Measurements from ENCODE around the gene RPS27L. TPM values are rescaled to one million over a fixed set of nuclear protein-coding genes. Genes with fewer than 3 reads are reported as not detected.
A peak's percentile ranks its signal among the peaks of the same experiment; 100 is the strongest.

RPS27L gene
- total and polyA plus RNA-seq, 2 of the 8 experiments (the other 6 are each of a cell fraction or from before 2014, with no cell fraction given): 115 to 143 TPM

GRCh38 chr15:63155486-63155885 is 1.8 kb downstream of the RPS27L start:
- no peak overlapping the region for H2BK15ac ChIP-seq (ENCODE audit: low read length)
- no peaks in the 10 kb centered on the region for H3K27me3 ChIP-seq (replicated peaks in 1 of 4; ENCODE audit: control insufficient read depth in 3 of 4, extremely low read depth in 1 of 4, insufficient read depth in 3 of 4, low read length in 3 of 4)
- WGBS, 2 experiments (ENCODE audit: extremely low coverage in 1 of 2, insufficient coverage in 1 of 2, insufficient read length in 1 of 2, insufficient replicate concordance in 2 of 2, low coverage in 1 of 2, low lambda C conversion rate in 2 of 2, missing lambda C conversion rate in 1 of 2): 87% methylated on average over 3 of the region's 3 CpGs; no CpG with 5 or more reads in 1 of the 2 experiments
- H3K4ac ChIP-seq (replicated peaks; ENCODE audit: insufficient read length, low read depth, low read length): no peak overlapping the region
- no peak overlapping the region for H3K27ac ChIP-seq (ENCODE audit: low read depth, low read length)
- no peak overlapping the region for H2BK12ac ChIP-seq (ENCODE audit: low read depth, low read length)
- H4K91ac ChIP-seq (replicated peaks; ENCODE audit: insufficient read length, low read length): no peak overlapping the region
- H3K9ac ChIP-seq (replicated peaks in 1 of 4; ENCODE audit: extremely low read depth in 1 of 4, low read depth in 3 of 4, low read length in 3 of 4): no peak overlapping the region
- peaks cover 0 to 40% (median 10%) of the 10 kb centered on the region in 4 experiments; a peak in 5 of 8 replicates for H3K36me3 ChIP-seq (ENCODE audit: control insufficient read depth in 2 of 4, insufficient read depth in 4 of 4, low read length in 3 of 4)
- H3K23me2 ChIP-seq (ENCODE audit: low read depth, low read length): peaks cover 2% of the 10 kb centered on the region; the same call in 1 of the 2 replicates
- no peak overlapping the region for H2BK120ac ChIP-seq (replicated peaks; ENCODE audit: low read depth, low read length)
- no peaks in the 10 kb centered on the region for H3K79me1 ChIP-seq (ENCODE audit: low read depth, low read length)
- H3K9me3 ChIP-seq (ENCODE audit: insufficient read depth in 2 of 2, low read depth in 1 of 2, low read length in 1 of 2): no peaks in the 10 kb centered on the region
- H2BK20ac ChIP-seq (ENCODE audit: low read length): no peak overlapping the region
- no peak overlapping the region for H3K18ac ChIP-seq (ENCODE audit: extremely low read depth, low read length)
- no peak overlapping the region for H4K8ac ChIP-seq (ENCODE audit: extremely low read depth, insufficient read depth, low read length)
- no peak overlapping the region for H2AK5ac ChIP-seq (ENCODE audit: low read depth, low read length)
- ChIA-PET CTCF (ENCODE audit: partially characterized antibody) (interaction anchor here (1.5 kb wide), 1 partner anchor 9 kb away, joined by 3 read pairs; no protein-coding TSS in a partner anchor), POLR2A (ENCODE audit: partially characterized antibody) (interaction anchor here (1.3 kb wide), 1 partner anchor 17 kb away, joined by 4 read pairs; no protein-coding TSS in a partner anchor)
- H3K23ac ChIP-seq (ENCODE audit: insufficient read length): no peak overlapping the region
- no peak overlapping the region for H3K14ac ChIP-seq (ENCODE audit: insufficient read length)
- peaks cover 0 to 3% (median 0%) of the 10 kb centered on the region in 4 experiments; a peak in 1 of 7 replicates for H3K4me1 ChIP-seq (replicated peaks in 1 of 4; ENCODE audit: control insufficient read depth in 3 of 4, insufficient read depth in 4 of 4, low read length in 3 of 4)
- no peak overlapping the region for H2BK5ac ChIP-seq (ENCODE audit: low read depth, low read length)
- peak overlapping the region in 1 of 2 experiments; percentile 76; a peak in 2 of 4 replicates for H3K4me2 ChIP-seq (ENCODE audit: insufficient read depth in 1 of 2, low read depth in 2 of 2, low read length in 2 of 2)
- no peak overlapping the region for H2AFZ ChIP-seq (ENCODE audit: low read length)
- peak overlapping the region in 1 of 4 experiments; percentile 97; a peak in 2 of 8 replicates for H3K4me3 ChIP-seq (ENCODE audit: extremely low read depth in 1 of 4, insufficient read depth in 2 of 4, low read depth in 3 of 4, low read length in 4 of 4)
- no peak for FAIRE-seq
- no peak for DNase-seq (ENCODE audit: low read depth in 1 of 2, low spot score in 2 of 2)
- no peaks in the 10 kb centered on the region for H4K20me1 ChIP-seq (replicated peaks in 1 of 2; ENCODE audit: control insufficient read depth in 1 of 2, insufficient read depth in 2 of 2, low read length in 2 of 2)
- no peak overlapping the region for H4K5ac ChIP-seq (ENCODE audit: insufficient read length, low read depth, low read length)
- no peak overlapping the region for H3K56ac ChIP-seq (replicated peaks; ENCODE audit: insufficient read length, low read depth, low read length)
- H3K79me2 ChIP-seq (ENCODE audit: control insufficient read depth in 1 of 2, insufficient read depth in 2 of 2, low read length in 2 of 2): peaks cover 0 to 18% of the 10 kb centered on the region in 2 experiments; a peak in 2 of 4 replicates
- TF ChIP-seq NRF1 (IDR thresholded peaks at IDR 0.05; ENCODE audit: low read depth, low read length) (no peak), PHF8 (conservative IDR thresholded peaks at IDR 0.05; ENCODE audit: low read depth, low read length) (no peak), SAP30 (IDR thresholded peaks at IDR 0.05; ENCODE audit: insufficient read depth, insufficient replicate concordance, low read length) (no peak), TBP (IDR thresholded peaks at IDR 0.05; ENCODE audit: low read depth, low read length) (no peak), SP1 (IDR thresholded peaks at IDR 0.05; ENCODE audit: low read depth, low read length) (no peak), BCL11A (IDR thresholded peaks at IDR 0.05; ENCODE audit: low read depth in 2 of 2, low read length in 2 of 2) (no peak), SP2 (IDR thresholded peaks at IDR 0.05; ENCODE audit: low read length) (no peak), TAF1 (IDR thresholded peaks at IDR 0.05; ENCODE audit: low read depth, low read length) (no peak), SIRT6 (IDR thresholded peaks at IDR 0.05; ENCODE audit: low read length) (no peak), TCF12 (IDR thresholded peaks at IDR 0.05; ENCODE audit: low read depth, low read length) (no peak), EGR1 (IDR thresholded peaks at IDR 0.05; ENCODE audit: borderline replicate concordance, low read depth, low read length) (no peak), RBBP5 (IDR thresholded peaks at IDR 0.05; ENCODE audit: borderline replicate concordance, low read depth, low read length) (no peak), JUN (IDR thresholded peaks at IDR 0.05; ENCODE audit: low read depth, low read length) (no peak)
- TF ChIP-seq, protein P1, sequence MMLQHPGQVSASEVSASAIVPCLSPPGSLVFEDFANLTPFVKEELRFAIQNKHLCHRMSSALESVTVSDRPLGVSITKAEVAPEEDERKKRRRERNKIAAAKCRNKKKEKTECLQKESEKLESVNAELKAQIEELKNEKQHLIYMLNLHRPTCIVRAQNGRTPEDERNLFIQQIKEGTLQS (IDR thresholded peaks at IDR 0.05; ENCODE audit: insufficient read depth, low read depth, low read length): no peak

Data from H1 (cell line).